ENCODE measurements around the gene CADM2. TPM values are rescaled to one million over a fixed set of nuclear protein-coding genes. Genes with fewer than 3 reads are reported as not detected.

The CADM2 gene
- total RNA-seq, 4 donors from 2014 or later, result 15.6 to 51.8 (median 37.4) TPM

DNA sequence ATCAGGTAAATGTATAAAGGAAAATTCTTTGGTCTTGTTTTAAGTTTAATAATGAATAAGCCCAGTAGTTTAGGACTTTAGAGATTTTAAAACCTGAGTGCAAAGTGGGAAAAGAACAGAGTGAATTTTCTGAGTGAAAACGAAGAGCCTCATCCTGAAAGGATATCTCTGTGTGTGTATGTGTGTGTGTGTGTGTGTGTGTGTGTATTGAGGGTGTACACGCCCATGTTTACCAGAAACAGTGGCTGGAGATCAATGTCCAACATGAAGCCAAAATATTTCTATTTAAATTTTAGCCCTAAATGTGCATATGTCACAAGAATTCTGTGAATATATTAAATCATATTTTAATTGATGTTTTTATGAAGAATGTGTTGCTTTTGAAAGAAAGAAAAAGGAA, 549.9 kb downstream of the CADM2 start:
- no peak for TF ChIP-seq POLR2A (IDR thresholded peaks at IDR 0.05)
- TF ChIP-seq, protein P1, sequence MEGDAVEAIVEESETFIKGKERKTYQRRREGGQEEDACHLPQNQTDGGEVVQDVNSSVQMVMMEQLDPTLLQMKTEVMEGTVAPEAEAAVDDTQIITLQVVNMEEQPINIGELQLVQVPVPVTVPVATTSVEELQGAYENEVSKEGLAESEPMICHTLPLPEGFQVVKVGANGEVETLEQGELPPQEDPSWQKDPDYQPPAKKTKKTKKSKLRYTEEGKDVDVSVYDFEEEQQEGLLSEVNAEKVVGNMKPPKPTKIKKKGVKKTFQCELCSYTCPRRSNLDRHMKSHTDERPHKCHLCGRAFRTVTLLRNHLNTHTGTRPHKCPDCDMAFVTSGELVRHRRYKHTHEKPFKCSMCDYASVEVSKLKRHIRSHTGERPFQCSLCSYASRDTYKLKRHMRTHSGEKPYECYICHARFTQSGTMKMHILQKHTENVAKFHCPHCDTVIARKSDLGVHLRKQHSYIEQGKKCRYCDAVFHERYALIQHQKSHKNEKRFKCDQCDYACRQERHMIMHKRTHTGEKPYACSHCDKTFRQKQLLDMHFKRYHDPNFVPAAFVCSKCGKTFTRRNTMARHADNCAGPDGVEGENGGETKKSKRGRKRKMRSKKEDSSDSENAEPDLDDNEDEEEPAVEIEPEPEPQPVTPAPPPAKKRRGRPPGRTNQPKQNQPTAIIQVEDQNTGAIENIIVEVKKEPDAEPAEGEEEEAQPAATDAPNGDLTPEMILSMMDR (IDR thresholded peaks at IDR 0.05), result no peak
- TF ChIP-seq EP300 (IDR thresholded peaks at IDR 0.05), result no peak
- H3K9me3 ChIP-seq, result peaks cover 0 to 6% (median 0%) of the 10 kb centered on the region in 4 donors
- no peaks in the 10 kb centered on the region for H3K4me1 ChIP-seq
- H3K27ac ChIP-seq, result no peak overlapping the region
- H3K36me3 ChIP-seq, result no peaks in the 10 kb centered on the region
- no peak for DNase-seq (ENCODE audit: low spot score in 2 of 2)
- 77 to 79% methylated on average over 2 of the region's 2 CpGs for WGBS, 2 donors
- no peak overlapping the region for H3K4me3 ChIP-seq
- H3K27me3 ChIP-seq, result no peaks in the 10 kb centered on the region

DNA sequence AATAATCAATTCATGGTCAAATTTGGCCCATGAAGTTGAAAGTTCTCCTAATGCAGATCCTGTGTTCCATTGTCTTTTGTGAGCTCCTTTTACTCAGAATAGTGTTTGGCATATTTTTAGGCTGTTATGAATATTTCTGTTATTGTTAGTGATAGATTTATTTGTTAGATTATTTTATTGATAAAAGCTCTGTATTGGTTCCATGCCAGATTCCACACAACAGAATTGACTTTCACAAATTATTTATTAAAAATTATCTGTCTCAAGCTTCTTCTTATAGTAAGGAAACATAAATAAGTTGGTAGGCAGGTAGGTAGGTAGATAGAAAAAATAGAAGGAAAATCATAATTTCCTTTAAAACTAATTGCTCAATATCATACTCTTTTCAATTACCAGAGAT, 557.4 kb downstream of the CADM2 start:
- no peaks in the 10 kb centered on the region for H3K4me1 ChIP-seq
- no peak overlapping the region for H3K27ac ChIP-seq
- no peak for TF ChIP-seq POLR2A (IDR thresholded peaks at IDR 0.05)
- no peak for TF ChIP-seq EP300 (IDR thresholded peaks at IDR 0.05)
- TF ChIP-seq, protein P1 (IDR thresholded peaks at IDR 0.05), result no peak
- no peaks in the 10 kb centered on the region for H3K27me3 ChIP-seq
- H3K9me3 ChIP-seq, result no peaks in the 10 kb centered on the region
- no peaks in the 10 kb centered on the region for H3K36me3 ChIP-seq
- no peak overlapping the region for H3K4me3 ChIP-seq
- no peak for DNase-seq (ENCODE audit: low spot score in 2 of 2)

DNA sequence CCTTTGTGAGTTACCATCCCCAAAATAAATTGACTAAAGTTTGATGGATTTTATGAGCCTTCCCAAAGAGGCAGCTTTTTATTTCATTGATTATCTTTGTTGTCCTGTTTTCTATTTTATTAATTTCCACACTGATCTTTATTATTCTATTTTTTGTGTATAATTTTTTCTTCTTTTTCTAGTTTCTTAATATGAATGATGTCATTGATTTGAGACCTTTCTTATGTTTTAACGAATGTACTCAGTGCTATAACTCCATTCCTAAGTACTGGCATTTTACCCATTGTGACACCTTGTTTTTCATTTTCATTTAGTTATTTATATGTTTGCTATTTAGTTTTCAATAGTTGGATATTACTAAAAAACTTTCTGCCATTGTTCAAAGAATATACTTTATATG, 565.3 kb downstream of the CADM2 start:
- TF ChIP-seq, protein P1 (IDR thresholded peaks at IDR 0.05), result no peak
- TF ChIP-seq EP300 (IDR thresholded peaks at IDR 0.05) (no peak), POLR2A (IDR thresholded peaks at IDR 0.05) (no peak)
- H3K4me1 ChIP-seq, result no peaks in the 10 kb centered on the region
- 91 to 94% methylated on average over 1 of the region's 1 CpG for WGBS, 2 donors
- no peak overlapping the region for H3K4me3 ChIP-seq
- no peaks in the 10 kb centered on the region for H3K9me3 ChIP-seq
- H3K27me3 ChIP-seq, result no peaks in the 10 kb centered on the region
- no peaks in the 10 kb centered on the region for H3K36me3 ChIP-seq
- no peak for DNase-seq (ENCODE audit: low spot score in 2 of 2)
- H3K27ac ChIP-seq, result no peak overlapping the region

DNA sequence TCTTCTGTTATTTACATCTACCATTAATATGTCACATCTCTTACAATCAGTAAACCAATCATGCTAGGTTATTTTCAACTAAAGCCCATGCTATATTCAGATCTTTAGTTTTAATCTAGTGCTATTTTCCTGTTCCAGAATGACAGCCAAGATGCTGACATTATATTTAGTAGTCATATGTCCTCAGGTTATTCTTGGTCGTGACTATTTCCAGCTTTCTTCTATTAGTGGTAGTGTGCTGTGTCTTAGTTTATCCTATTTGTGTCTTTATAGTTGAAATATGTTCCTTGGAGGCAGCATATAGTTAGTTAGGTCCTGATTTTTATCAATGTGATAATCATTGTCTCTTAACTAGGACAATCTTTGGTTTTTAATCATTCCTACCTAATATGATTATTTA, 566.5 kb downstream of the CADM2 start:
- TF ChIP-seq EP300 (IDR thresholded peaks at IDR 0.05), result no peak
- DNase-seq (ENCODE audit: low spot score in 2 of 2), result no peak
- H3K9me3 ChIP-seq, result no peaks in the 10 kb centered on the region
- WGBS, 2 donors, result 72 to 73% methylated on average over 1 of the region's 1 CpG
- H3K4me1 ChIP-seq, result no peaks in the 10 kb centered on the region
- H3K27ac ChIP-seq, result no peak overlapping the region
- no peaks in the 10 kb centered on the region for H3K27me3 ChIP-seq
- H3K36me3 ChIP-seq, result no peaks in the 10 kb centered on the region
- H3K4me3 ChIP-seq, result no peak overlapping the region

DNA sequence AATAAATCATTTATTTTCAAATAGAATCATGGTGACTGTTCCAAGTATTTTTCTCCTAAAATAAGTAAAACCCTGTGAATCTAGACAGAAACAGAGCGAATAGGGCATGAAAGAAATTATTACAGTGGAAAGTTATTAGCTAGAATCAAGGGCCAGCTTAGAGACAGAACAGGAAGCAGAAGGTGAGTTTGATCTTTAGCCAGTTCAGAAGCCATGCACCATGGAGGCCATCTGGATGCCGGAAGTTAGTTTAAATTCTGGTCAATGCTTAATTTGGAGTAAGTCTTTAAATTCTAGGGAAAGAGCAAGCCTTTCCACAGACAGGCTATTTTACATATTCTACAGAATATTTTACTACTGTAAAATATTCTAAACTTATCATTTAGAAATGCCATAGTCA, 574.8 kb downstream of the CADM2 start:
- no peak for DNase-seq (ENCODE audit: low spot score in 2 of 2)
- no peaks in the 10 kb centered on the region for H3K9me3 ChIP-seq
- no peak overlapping the region for H3K27ac ChIP-seq
- H3K36me3 ChIP-seq, result no peaks in the 10 kb centered on the region
- peaks cover 0 to 6% (median 0%) of the 10 kb centered on the region in 4 donors for H3K4me1 ChIP-seq
- 79 to 90% methylated on average over 2 of the region's 2 CpGs for WGBS, 2 donors
- H3K4me3 ChIP-seq, result no peak overlapping the region
- TF ChIP-seq POLR2A (IDR thresholded peaks at IDR 0.05) (no peak), EP300 (IDR thresholded peaks at IDR 0.05) (no peak)
- TF ChIP-seq, protein P1 (IDR thresholded peaks at IDR 0.05), result no peak
- H3K27me3 ChIP-seq, result no peaks in the 10 kb centered on the region

DNA sequence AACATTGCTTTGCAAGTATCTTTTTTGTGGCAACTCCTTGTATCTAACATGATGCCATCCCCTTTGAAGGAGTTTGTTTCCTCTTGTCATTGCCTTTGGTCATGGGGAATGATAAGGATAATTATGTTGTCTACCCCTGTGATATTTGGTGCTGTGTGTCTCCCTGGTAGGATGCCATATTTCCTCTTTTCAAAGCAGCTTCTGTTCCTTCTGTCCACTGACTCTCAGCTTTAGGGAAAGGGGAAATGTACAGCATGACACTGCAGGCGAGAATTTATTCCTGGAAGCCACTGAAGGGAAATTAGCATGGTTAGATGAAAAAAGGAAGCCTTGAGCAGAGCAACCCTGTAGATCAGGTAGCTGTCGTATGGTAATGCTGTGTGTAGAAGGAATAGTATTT, 576.7 kb downstream of the CADM2 start:
- Histone ChIP-seq H3K36me3 (no peaks in the 10 kb centered on the region), H3K9me3 (no peaks in the 10 kb centered on the region), H3K4me3 (no peak overlapping the region), H3K4me1 (peaks cover 0 to 9% (median 0%) of the 10 kb centered on the region in 4 donors), H3K27me3 (no peaks in the 10 kb centered on the region), H3K27ac (no peak overlapping the region)
- TF ChIP-seq EP300 (IDR thresholded peaks at IDR 0.05) (no peak), POLR2A (IDR thresholded peaks at IDR 0.05) (no peak)
- TF ChIP-seq, protein P1 (IDR thresholded peaks at IDR 0.05), result no peak
- 48 to 55% methylated on average over 2 of the region's 2 CpGs for WGBS, 2 donors
- DNase-seq (ENCODE audit: low spot score in 2 of 2), result no peak
